ENCODE data around the gene ARRDC2.

The ARRDC2 gene

DNA sequence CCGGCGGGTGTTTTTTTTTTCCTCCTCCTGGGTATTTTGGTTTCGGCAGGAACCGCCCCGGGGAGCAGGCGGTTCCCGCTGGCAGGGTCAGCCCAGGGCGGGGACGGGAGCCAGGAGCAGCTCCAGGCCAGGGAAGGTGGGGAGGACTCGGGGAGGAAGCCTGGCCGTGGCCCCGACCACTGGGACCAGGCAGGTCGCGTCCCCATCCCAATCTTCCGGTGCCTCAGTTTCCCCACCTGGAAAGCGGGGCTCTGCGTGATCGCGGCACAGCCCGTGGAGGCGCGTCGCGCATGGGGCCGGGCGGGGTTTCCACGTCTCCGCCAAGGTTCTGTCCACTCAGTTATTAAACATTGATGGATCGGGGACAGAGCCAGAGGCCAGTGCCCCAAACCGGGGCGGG lies 43.9 kb downstream of the ARRDC2 start:
- ATAC-seq = no peak
- peaks cover 4% of the 10 kb centered on the region for H3K27me3 Mint-ChIP-seq

DNA sequence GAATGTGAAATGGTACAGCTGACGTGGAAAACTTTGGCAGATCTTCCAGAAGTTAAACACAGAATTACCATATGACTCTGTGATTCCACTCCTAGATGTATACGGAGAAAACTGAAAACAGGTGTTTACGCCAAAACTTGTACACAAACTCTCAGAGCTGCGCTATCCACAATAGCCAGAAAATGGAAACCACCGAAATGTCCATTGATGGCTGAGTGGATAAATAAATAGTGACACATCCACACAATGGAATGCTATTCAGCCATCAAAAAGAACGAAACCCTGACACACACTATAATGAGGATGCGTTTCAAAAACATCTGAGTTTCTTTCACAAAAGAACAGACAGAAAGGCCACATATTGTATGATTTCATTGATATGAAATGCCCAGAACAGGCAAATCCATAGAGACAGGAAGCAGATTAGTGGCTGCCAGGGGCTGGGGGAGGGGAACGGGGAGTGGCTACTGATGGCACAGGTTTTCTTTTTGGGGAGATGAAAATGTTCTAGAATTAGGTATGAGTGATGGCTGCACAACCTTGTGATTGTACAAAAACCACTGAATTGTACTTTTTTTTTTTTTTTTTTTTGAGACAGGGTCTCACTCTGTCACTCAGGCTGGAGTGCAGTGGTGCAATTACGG lies 45.7 kb downstream of the ARRDC2 start:
- Mint-ChIP-seq H3K27me3 (peaks cover 4% of the 10 kb centered on the region), H3K4me3 (no peak overlapping the region), H3K36me3 (ENCODE audit: low read depth) (no peaks in the 10 kb centered on the region), H3K9me3 (no peaks in the 10 kb centered on the region), H3K27ac (no peak overlapping the region), H3K4me1 (peaks cover 17% of the 10 kb centered on the region)
- DNase-seq (no peak), ATAC-seq (no peak)

More for the DNA sequence above, 43.9 kb downstream of the ARRDC2 start:
- Mint-ChIP-seq H3K27ac (no peak overlapping the region), H3K9me3 (no peaks in the 10 kb centered on the region), H3K36me3 (ENCODE audit: low read depth) (no peaks in the 10 kb centered on the region), H3K4me3 (no peak overlapping the region), H3K4me1 (peaks cover 11% of the 10 kb centered on the region)
- no peak for DNase-seq

DNA sequence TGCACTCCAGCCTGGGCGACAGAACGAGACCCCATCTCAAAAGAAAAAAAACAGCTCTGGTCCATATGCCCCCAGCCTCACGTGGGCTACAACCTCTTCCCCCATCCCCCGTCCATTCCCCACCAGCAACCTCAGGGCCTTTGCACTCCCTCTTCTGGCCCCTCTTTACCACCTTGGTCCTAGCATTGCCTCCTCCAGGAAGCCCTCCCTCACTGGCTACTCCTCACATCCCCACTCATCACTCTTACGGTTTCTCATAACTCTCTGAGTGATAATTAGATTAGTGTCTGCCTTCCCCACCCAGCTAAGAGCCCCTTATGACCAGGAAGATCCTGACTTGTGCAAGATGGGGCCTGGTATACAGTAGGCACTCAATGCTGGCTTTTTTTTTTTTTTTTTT lies 48.0 kb downstream of the ARRDC2 start:
- Mint-ChIP-seq H3K4me1 (peaks cover 13% of the 10 kb centered on the region), H3K4me3 (no peak overlapping the region), H3K27ac (no peak overlapping the region), H3K9me3 (no peaks in the 10 kb centered on the region), H3K27me3 (no peaks in the 10 kb centered on the region), H3K36me3 (ENCODE audit: low read depth) (no peaks in the 10 kb centered on the region)
- no peak for DNase-seq
- no peak for ATAC-seq

DNA sequence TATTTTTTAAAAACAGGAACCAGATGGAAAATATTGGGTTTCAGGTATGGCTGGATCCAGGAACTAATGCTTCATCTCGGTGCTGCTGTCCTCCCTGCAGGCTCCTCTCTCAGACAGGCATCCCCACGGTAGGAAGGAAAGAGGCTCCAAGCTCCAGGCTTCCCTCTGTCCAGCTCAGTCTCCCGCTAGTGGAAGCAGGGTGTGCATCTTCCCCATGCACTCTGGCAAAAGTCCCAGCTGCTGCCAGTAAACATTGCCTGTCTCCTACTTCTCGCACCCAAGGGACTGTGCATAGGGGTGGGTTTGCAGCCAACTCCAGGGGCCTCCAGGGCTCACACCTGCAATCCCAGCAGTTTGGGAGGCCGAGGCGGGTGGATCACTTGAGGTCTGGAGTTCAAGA lies 49.6 kb downstream of the ARRDC2 start:
- H3K4me3 Mint-ChIP-seq = no peak overlapping the region
- H3K27ac Mint-ChIP-seq = no peak overlapping the region

DNA sequence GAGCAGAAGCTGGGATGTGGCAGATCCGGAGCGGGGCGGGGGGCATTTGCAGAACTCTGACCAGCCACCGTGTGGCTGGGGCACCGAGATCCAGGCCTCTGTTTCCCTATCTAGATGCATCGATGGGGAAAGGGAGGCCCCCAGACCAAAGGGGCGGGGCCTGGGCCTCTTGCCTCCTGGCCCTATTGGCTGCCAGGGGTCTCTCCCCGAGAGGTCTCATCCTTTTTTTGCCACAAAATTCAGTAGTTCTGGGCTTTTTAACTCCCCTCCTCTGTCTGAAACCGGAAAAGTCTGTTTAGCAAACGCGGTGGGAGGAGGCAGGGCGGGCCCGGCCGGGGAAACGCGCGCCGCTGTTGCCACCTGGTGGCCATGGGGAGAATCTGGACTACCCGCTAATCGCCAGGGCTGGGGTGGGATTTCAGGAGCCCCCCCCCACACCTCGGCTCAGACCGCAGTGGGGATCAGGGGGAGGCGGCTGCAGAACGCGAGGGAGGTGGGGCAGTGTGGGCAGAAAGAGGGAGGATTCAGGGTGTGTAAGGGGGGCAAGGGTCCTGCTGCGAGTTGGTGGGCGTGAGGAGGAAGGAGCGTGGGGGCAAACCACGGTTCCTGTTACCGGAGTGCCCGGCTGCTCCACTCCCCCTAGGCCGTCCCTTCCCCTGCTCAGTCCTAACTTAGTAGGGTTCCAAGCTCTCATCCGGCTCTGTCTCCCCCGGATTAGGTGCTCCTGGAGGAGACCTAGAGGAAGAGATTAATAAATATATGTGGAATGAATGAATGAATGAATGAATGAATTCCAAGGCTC lies 50.4 kb downstream of the ARRDC2 start:
- ATAC-seq (peak; percentile 81), DNase-seq (peak; percentile 86)
- Mint-ChIP-seq H3K27me3 (no peaks in the 10 kb centered on the region), H3K4me1 (peaks cover 13% of the 10 kb centered on the region), H3K9me3 (no peaks in the 10 kb centered on the region), H3K36me3 (ENCODE audit: low read depth) (peaks cover 2% of the 10 kb centered on the region), H3K27ac (no peak overlapping the region), H3K4me3 (peak overlapping the region; percentile 9)

More for the DNA sequence above, 49.6 kb downstream of the ARRDC2 start:
- ATAC-seq = no peak
- no peak for DNase-seq
- Mint-ChIP-seq H3K9me3 (no peaks in the 10 kb centered on the region), H3K36me3 (ENCODE audit: low read depth) (no peaks in the 10 kb centered on the region), H3K4me1 (peaks cover 13% of the 10 kb centered on the region), H3K27me3 (no peaks in the 10 kb centered on the region)

DNA sequence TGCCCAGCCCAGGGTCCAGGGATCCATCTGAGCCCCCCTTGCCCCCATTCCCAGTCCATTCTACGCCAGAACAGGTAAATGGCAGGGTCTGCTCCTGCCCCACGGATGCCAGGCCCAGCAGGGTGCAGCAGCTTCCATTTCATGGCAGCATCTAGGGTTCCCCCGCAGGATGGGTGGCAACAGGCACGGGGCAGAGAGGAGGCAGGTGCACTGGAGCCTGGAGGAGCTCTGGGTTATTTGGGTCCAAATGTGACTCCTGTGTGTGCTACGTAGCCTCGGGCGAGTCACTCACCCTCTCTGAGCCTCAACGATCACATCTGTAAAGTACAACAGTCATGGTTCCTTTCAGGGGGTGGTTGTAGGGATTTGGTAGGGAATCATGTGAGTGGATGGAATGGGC lies 51.3 kb downstream of the ARRDC2 start:
- H3K27ac Mint-ChIP-seq = no peak overlapping the region
- H3K27me3 Mint-ChIP-seq = no peaks in the 10 kb centered on the region
- H3K4me3 Mint-ChIP-seq = no peak overlapping the region
- DNase-seq = no peak
- peaks cover 3% of the 10 kb centered on the region for H3K36me3 Mint-ChIP-seq (ENCODE audit: low read depth)
- no peaks in the 10 kb centered on the region for H3K9me3 Mint-ChIP-seq
- ATAC-seq = no peak
- peaks cover 11% of the 10 kb centered on the region for H3K4me1 Mint-ChIP-seq

DNA sequence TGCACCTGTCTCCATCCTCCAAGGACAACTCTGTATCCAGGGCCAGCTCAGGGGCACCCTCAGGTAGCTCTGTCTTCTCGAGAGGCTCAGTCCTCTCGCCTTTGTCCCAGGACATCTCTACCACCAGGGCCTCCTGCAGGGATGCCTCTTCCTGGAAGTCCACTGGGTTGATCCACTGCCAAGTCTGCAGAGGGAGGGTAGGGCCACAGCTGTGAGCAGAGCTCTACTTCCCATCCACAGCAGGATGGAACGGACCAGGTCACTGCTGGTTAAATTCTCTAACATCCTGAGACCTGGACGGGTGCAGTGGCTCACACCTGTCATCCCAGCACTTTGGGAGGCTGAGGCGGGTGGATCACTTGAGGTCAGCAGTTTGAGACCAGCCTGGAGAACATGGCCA lies 51.9 kb downstream of the ARRDC2 start:
- DNase-seq = no peak
- H3K4me1 Mint-ChIP-seq = peaks cover 11% of the 10 kb centered on the region
- H3K4me3 Mint-ChIP-seq = no peak overlapping the region
- peaks cover 6% of the 10 kb centered on the region for H3K36me3 Mint-ChIP-seq (ENCODE audit: low read depth)
- no peak for ATAC-seq
- no peaks in the 10 kb centered on the region for H3K27me3 Mint-ChIP-seq
- no peaks in the 10 kb centered on the region for H3K9me3 Mint-ChIP-seq
- no peak overlapping the region for H3K27ac Mint-ChIP-seq

DNA sequence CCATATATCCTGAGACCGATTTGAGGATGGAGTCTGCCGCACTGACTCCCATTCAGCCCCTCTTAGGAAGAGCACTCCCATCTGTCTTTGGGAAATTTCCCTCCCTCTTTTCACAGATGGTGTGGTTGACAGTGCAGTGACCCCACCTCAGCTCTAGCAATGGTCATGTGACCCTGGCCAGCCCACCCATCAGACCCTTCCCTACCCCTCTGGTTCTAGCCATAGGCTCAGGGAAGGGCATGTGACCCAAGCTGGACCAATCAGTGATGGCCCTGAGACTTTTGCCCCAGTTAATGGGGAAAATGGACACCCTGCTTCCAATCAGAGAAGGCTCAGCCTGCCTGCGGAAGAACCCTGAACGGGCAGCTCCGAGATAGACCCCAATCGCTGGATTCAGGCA lies 52.5 kb downstream of the ARRDC2 start:
- Mint-ChIP-seq H3K27me3 (no peaks in the 10 kb centered on the region), H3K9me3 (no peaks in the 10 kb centered on the region), H3K36me3 (ENCODE audit: low read depth) (peaks cover 10% of the 10 kb centered on the region), H3K4me1 (peaks cover 11% of the 10 kb centered on the region), H3K27ac (no peak overlapping the region), H3K4me3 (no peak overlapping the region)
- DNase-seq (no peak), ATAC-seq (no peak)

DNA sequence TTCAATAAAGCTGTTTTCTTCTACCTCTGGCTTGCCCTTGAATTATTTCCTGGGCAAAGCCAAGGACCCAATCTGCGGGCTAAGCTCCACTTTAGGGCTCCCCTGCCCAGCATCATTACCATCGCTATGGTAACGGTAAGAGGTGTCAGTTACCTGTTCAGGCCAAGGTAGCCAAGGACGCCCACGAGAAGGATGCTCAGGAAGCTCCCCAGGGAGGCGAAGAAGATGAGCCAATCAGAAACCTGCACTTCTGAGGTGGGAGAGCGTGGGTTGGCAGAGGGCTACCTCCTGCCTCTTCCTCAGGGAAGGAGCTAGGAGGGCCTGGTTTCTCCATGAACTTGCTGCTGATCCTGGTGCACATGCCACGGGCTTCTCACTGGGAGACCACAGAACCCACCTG lies 54.1 kb downstream of the ARRDC2 start:
- Mint-ChIP-seq H3K27me3 (no peaks in the 10 kb centered on the region), H3K36me3 (ENCODE audit: low read depth) (peaks cover 12% of the 10 kb centered on the region), H3K4me1 (peaks cover 11% of the 10 kb centered on the region), H3K9me3 (no peaks in the 10 kb centered on the region), H3K4me3 (no peak overlapping the region), H3K27ac (no peak overlapping the region)
- DNase-seq (no peak), ATAC-seq (no peak)

DNA sequence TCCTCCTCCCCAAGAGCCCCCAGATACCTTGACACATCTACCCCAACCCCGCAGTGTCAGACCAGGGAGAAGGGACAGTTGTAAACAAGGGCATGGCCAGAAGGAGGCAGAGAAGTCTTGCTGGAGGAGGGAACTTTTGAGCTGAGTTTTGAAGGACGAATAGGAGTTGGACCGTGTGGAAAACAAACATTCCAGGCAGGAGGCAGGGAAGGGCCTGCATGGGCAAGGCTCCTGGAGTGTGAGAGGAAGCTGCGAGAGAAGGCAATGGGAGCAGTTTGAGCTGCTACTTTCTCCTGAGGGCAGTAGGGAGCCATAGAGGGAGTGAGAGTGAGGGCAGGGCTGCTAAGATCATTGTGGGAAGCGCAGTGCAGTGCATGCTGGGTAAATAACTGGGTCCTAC lies 55.5 kb downstream of the ARRDC2 start:
- Mint-ChIP-seq H3K4me1 (peaks cover 4% of the 10 kb centered on the region), H3K9me3 (no peaks in the 10 kb centered on the region), H3K4me3 (no peak overlapping the region), H3K27me3 (no peaks in the 10 kb centered on the region), H3K27ac (no peak overlapping the region), H3K36me3 (ENCODE audit: low read depth) (peaks cover 12% of the 10 kb centered on the region)
- ATAC-seq = no peak
- peak; percentile 43 for DNase-seq

Measured in activated naive CD8-positive, alpha-beta T cell treated with anti-CD3 and anti-CD28 coated beads, Interleukin-2, amount 50 U/mL, for 24 hours (primary cell).